H1 (cell line): Measurements from ENCODE around the gene IGSF11. TPM values are rescaled to one million over a fixed set of nuclear protein-coding genes. Genes with fewer than 3 reads are reported as not detected.

Source experiments
- CTCF ChIA-PET: fragments of 300-600 bp; sonication (Branson Sonifier 250); formaldehyde crosslinking; loops from one replicate; lab custom pipeline; 2021; ENCODE audit not compliant: partially characterized antibody; lab: Charles Lee
- POLR2A ChIA-PET: fragments of 300-600 bp; sonication (Branson Sonifier 250); formaldehyde crosslinking; loops from one replicate; lab custom pipeline; 2021; ENCODE audit warnings: inconsistent platforms; ENCODE audit not compliant: partially characterized antibody; lab: Charles Lee
- DNase-seq, 2 experiments: peaks; one replicate each; pipeline versions ENCODE4 v3.0.0 to v3.0.0-alpha.2; 2010 to 2022; ENCODE audit warnings: low spot score in 2 of 2, low read depth in 1 of 2, mixed read lengths in 1 of 2
- FAIRE-seq: peaks from 2 replicates; lab custom pipeline; 2011; peaks lifted over from hg19 to GRCh38; lab: Jason Lieb, UNC
- H2AFZ ChIP-seq: 2 replicates; pipeline ENCODE4 v1.8.1; 2012; ENCODE audit warnings: low read length, inconsistent platforms
- H2AK5ac ChIP-seq: 2 replicates; pipeline ENCODE4 v1.6.1; 2013; ENCODE audit warnings: low read depth, low read length
- H2BK120ac ChIP-seq: replicated peaks from 2 replicates; pipeline ENCODE3; 2013; ENCODE audit warnings: low read depth, low read length, inconsistent platforms
- H2BK12ac ChIP-seq: 2 replicates; pipeline ENCODE4 v1.6.1; 2013; ENCODE audit warnings: low read depth, low read length
- H2BK15ac ChIP-seq: 2 replicates; pipeline ENCODE4 v1.6.1; 2013; ENCODE audit warnings: low read length
- H2BK20ac ChIP-seq: 2 replicates; pipeline ENCODE4 v1.6.1; 2013; ENCODE audit warnings: low read length
- H2BK5ac ChIP-seq: 2 replicates; pipeline ENCODE4 v1.6.1; 2013; ENCODE audit warnings: low read depth, low read length
- H3K14ac ChIP-seq: 2 replicates; pipeline ENCODE4 v1.6.1; 2013; ENCODE audit warnings: inconsistent platforms; ENCODE audit not compliant: insufficient read length
- H3K18ac ChIP-seq: 2 replicates; pipeline ENCODE4 v1.6.1; 2013; ENCODE audit warnings: low read length; ENCODE audit errors: extremely low read depth
- H3K23ac ChIP-seq: 2 replicates; pipeline ENCODE4 v1.6.1; 2013; ENCODE audit warnings: inconsistent platforms; ENCODE audit not compliant: insufficient read length
- H3K23me2 ChIP-seq: 2 replicates; pipeline ENCODE4 v1.6.1; 2013; ENCODE audit warnings: low read depth, low read length
- H3K27ac ChIP-seq: 2 replicates; pipeline ENCODE4 v1.6.1; 2011; ENCODE audit warnings: low read depth, low read length, inconsistent platforms
- H3K27me3 ChIP-seq, 4 experiments: replicated peaks in 1 of 4; 1 replicate in 1 of 4; 2 replicates in 3 of 4; pipeline versions ENCODE4 v1.6.1 to v1.8.1; 2011 to 2013; ENCODE audit warnings: low read length in 3 of 4, mild to moderate bottlenecking in 3 of 4, inconsistent platforms in 2 of 4, mixed read lengths in 2 of 4, moderate library complexity in 1 of 4; ENCODE audit not compliant: control insufficient read depth in 3 of 4, insufficient read depth in 3 of 4; ENCODE audit errors: extremely low read depth in 1 of 4
- H3K36me3 ChIP-seq, 4 experiments: 2 replicates each; pipeline versions ENCODE4 v1.6.1 to v1.8.1; 2011 to 2013; ENCODE audit warnings: mild to moderate bottlenecking in 4 of 4, low read length in 3 of 4, moderate library complexity in 2 of 4, control low read depth in 1 of 4, inconsistent platforms in 1 of 4; ENCODE audit not compliant: insufficient read depth in 4 of 4, control insufficient read depth in 2 of 4
- H3K4ac ChIP-seq: replicated peaks from 2 replicates; pipeline ENCODE3; 2013; ENCODE audit warnings: low read length, low read depth, mixed read lengths, inconsistent platforms; ENCODE audit not compliant: insufficient read length
- H3K4me1 ChIP-seq, 4 experiments: replicated peaks in 1 of 4; 1 replicate in 1 of 4; 2 replicates in 3 of 4; pipeline versions ENCODE4 v1.6.1 to v1.8.1; 2011 to 2013; ENCODE audit warnings: low read length in 3 of 4, inconsistent platforms in 2 of 4, mixed read lengths in 1 of 4; ENCODE audit not compliant: insufficient read depth in 4 of 4, control insufficient read depth in 3 of 4
- H3K4me2 ChIP-seq, 2 experiments: 2 replicates each; pipeline versions ENCODE4 v1.6.1 to v1.8.1; 2011 to 2013; ENCODE audit warnings: low read depth in 2 of 2, low read length in 2 of 2, control low read depth in 1 of 2, inconsistent platforms in 1 of 2, mild to moderate bottlenecking in 1 of 2; ENCODE audit not compliant: insufficient read depth in 1 of 2
- H3K4me3 ChIP-seq, 4 experiments: fragments of 200-600, 300-600 bp in 1 of 4; sonication (generic), shearing (Covaris generic), sonication (Bioruptor Twin) in 1 of 4; 2 replicates each; pipeline versions ENCODE4 v1.5.1 to v1.8.1; 2011 to 2016; ENCODE audit warnings: low read length in 4 of 4, low read depth in 3 of 4, control low read depth in 2 of 4, inconsistent platforms in 2 of 4, mild to moderate bottlenecking in 2 of 4, mixed read lengths in 1 of 4, moderate library complexity in 1 of 4; ENCODE audit not compliant: insufficient read depth in 2 of 4; ENCODE audit errors: extremely low read depth in 1 of 4
- H3K56ac ChIP-seq: replicated peaks from 2 replicates; pipeline ENCODE3; 2013; ENCODE audit warnings: low read depth, mild to moderate bottlenecking, mixed read lengths, low read length, inconsistent platforms; ENCODE audit not compliant: insufficient read length
- H3K79me1 ChIP-seq: 2 replicates; pipeline ENCODE4 v1.6.1; 2013; ENCODE audit warnings: low read depth, low read length, control low read depth
- H3K79me2 ChIP-seq, 2 experiments: 2 replicates each; pipeline versions ENCODE4 v1.6.1 to v1.8.1; 2012 to 2013; ENCODE audit warnings: low read length in 2 of 2, mild to moderate bottlenecking in 2 of 2, inconsistent platforms in 1 of 2; ENCODE audit not compliant: insufficient read depth in 2 of 2, control insufficient read depth in 1 of 2
- H3K9ac ChIP-seq, 4 experiments: replicated peaks in 1 of 4; 1 replicate in 1 of 4; 2 replicates in 3 of 4; pipeline versions ENCODE4 v1.6.1 to v1.8.1; 2011 to 2013; ENCODE audit warnings: low read depth in 3 of 4, low read length in 3 of 4, control low read depth in 2 of 4, mild to moderate bottlenecking in 2 of 4, moderate library complexity in 2 of 4, inconsistent platforms in 1 of 4; ENCODE audit errors: extremely low read depth in 1 of 4
- H3K9me3 ChIP-seq, 2 experiments: 2 replicates each; pipeline versions ENCODE4 v1.6.1 to v1.8.1; 2012 to 2013; ENCODE audit warnings: mild to moderate bottlenecking in 2 of 2, moderate library complexity in 2 of 2, control low read depth in 1 of 2, inconsistent platforms in 1 of 2, low read depth in 1 of 2, low read length in 1 of 2, mixed read lengths in 1 of 2; ENCODE audit not compliant: insufficient read depth in 2 of 2
- H4K20me1 ChIP-seq, 2 experiments: replicated peaks in 1 of 2; 2 replicates each; pipeline versions ENCODE3 to v1.8.1; 2011 to 2013; ENCODE audit warnings: inconsistent platforms in 2 of 2, low read length in 2 of 2, mild to moderate bottlenecking in 1 of 2; ENCODE audit not compliant: insufficient read depth in 2 of 2, control insufficient read depth in 1 of 2
- H4K5ac ChIP-seq: 2 replicates; pipeline ENCODE4 v1.6.1; 2013; ENCODE audit warnings: low read length, low read depth, mixed read lengths, inconsistent platforms; ENCODE audit not compliant: insufficient read length
- H4K8ac ChIP-seq: 2 replicates; pipeline ENCODE4 v1.8.0; 2013; ENCODE audit warnings: mild to moderate bottlenecking, moderate library complexity, low read length, inconsistent platforms; ENCODE audit not compliant: insufficient read depth; ENCODE audit errors: extremely low read depth
- H4K91ac ChIP-seq: replicated peaks from 2 replicates; pipeline ENCODE3; 2013; ENCODE audit warnings: low read length, mixed read lengths, inconsistent platforms; ENCODE audit not compliant: insufficient read length
- CHD1 ChIP-seq: IDR thresholded peaks from 2 replicates; pipeline ENCODE4 v1.6.1; 2012; ENCODE audit warnings: low read depth, low read length, improper control_type of control experiment
- CREB1 ChIP-seq: IDR thresholded peaks from 2 replicates; pipeline ENCODE4 v1.6.1; 2012; ENCODE audit warnings: inconsistent platforms
- E2F6 ChIP-seq: IDR thresholded peaks from 2 replicates; pipeline ENCODE4 v1.6.1; 2012; ENCODE audit warnings: inconsistent platforms
- KDM1A ChIP-seq: fragments of 200-600, 300-600 bp; sonication (generic); IDR thresholded peaks from 2 replicates; pipeline ENCODE4 v1.7.1; 2016; ENCODE audit warnings: mild to moderate bottlenecking, low read length, borderline replicate concordance
- KDM4A ChIP-seq: IDR thresholded peaks from one replicate; pipeline ENCODE4 v1.7.1; 2012; ENCODE audit warnings: low read depth, mild to moderate bottlenecking, moderate library complexity, low read length, inconsistent platforms; ENCODE audit not compliant: severe bottlenecking
- MAFK ChIP-seq: IDR thresholded peaks from 2 replicates; pipeline ENCODE4 v1.6.1; 2012; ENCODE audit warnings: low read depth, mild to moderate bottlenecking, improper control_type of control experiment, low read length
- NRF1 ChIP-seq: IDR thresholded peaks from 2 replicates; pipeline ENCODE4 v1.6.1; 2011; ENCODE audit warnings: mild to moderate bottlenecking, low read depth, low read length, improper control_type of control experiment
- PHF8 ChIP-seq: fragments of 200-600 bp; sonication (generic); conservative IDR thresholded peaks from 2 replicates; pipeline ENCODE4 v1.7.1; 2012; ENCODE audit warnings: low read depth, mild to moderate bottlenecking, inconsistent platforms, low read length, moderate library complexity
- SAP30 ChIP-seq: fragments of 300-600 bp; sonication (generic); IDR thresholded peaks from 2 replicates; pipeline ENCODE4 v1.7.1; 2012; ENCODE audit warnings: low read length, moderate library complexity, mild to moderate bottlenecking, inconsistent platforms; ENCODE audit not compliant: insufficient read depth, insufficient replicate concordance
- SP1 ChIP-seq: IDR thresholded peaks from 2 replicates; pipeline ENCODE4 v1.6.1; 2011; ENCODE audit warnings: low read depth, low read length
- SRF ChIP-seq: IDR thresholded peaks from 2 replicates; pipeline ENCODE4 v1.6.1; 2011; ENCODE audit warnings: mild to moderate bottlenecking, low read depth, low read length, moderate library complexity
- ZNF274 ChIP-seq: IDR thresholded peaks from 2 replicates; pipeline ENCODE4 v1.7.0; 2012; ENCODE audit warnings: low read length, borderline replicate concordance; ENCODE audit errors: extremely low read depth
- WGBS, 2 experiments: shearing (Covaris generic) in 1 of 2; methylation state at CpG; one replicate each; pipeline versions ENCODE4 v1.1.6 to v1.1.7; 2013 to 2015; ENCODE audit warnings: low lambda C conversion rate in 2 of 2, mixed read lengths in 2 of 2, inconsistent platforms in 1 of 2, low coverage in 1 of 2, missing lambda C conversion rate in 1 of 2; ENCODE audit not compliant: insufficient replicate concordance in 2 of 2, insufficient coverage in 1 of 2, insufficient read length in 1 of 2; ENCODE audit errors: extremely low coverage in 1 of 2, missing lambda C conversion rate in 1 of 2; 5-methylcytosine and 5-hydroxymethylcytosine counted together
- polyA plus RNA-seq, 7 experiments: library from polyadenylated mRNA; depleted of rRNA in 3 of 7; stranded (reverse) in 5 of 7; unstranded in 2 of 7; fragments of >200 nt in 5 of 7; fragments of 200-250 nt in 2 of 7; gene quantifications; 1 replicate in 5 of 7; 2 replicates in 1 of 7; 4 replicates in 1 of 7; pipeline versions ENCODE4 v1.2.1 to v1.2.3, GENCODE V29; 2011 to 2013; ENCODE audit warnings: missing spikeins in 2 of 7, mixed read lengths in 2 of 7
- total RNA-seq: library from RNA; stranded (reverse); fragmentation: NEBNext Ultra II Directional; extraction: Animal tissue kit (Norgen Biotek cat#: 25700); gene quantifications from 2 replicates; pipeline ENCODE4 v1.2.1, GENCODE V29; 2021
- TF ChIP-seq, protein P1 (sequence below): IDR thresholded peaks from 2 replicates; pipeline ENCODE4 v1.6.1; 2012; ENCODE audit warnings: low read length, inconsistent platforms

IGSF11 gene
- total and polyA plus RNA-seq, 2 of the 8 experiments (the other 6 are each of a cell fraction or from before 2014, with no cell fraction given): 1.1 to 4.1 TPM

GRCh38 chr3:118991775-118992174 lies 42.9 kb downstream of the IGSF11 start:
- no peak overlapping the region for H4K91ac ChIP-seq
- H3K79me2 ChIP-seq: no peaks in the 10 kb centered on the region
- POLR2A ChIA-PET: no interaction called here
- H3K4me3 ChIP-seq: no peak overlapping the region
- no peak for FAIRE-seq
- no peak overlapping the region for H2BK120ac ChIP-seq
- H2BK15ac ChIP-seq: no peak overlapping the region
- H3K56ac ChIP-seq: no peak overlapping the region
- no peak overlapping the region for H3K23ac ChIP-seq
- no peak overlapping the region for H2BK5ac ChIP-seq
- no peaks in the 10 kb centered on the region for H3K36me3 ChIP-seq
- H3K4me2 ChIP-seq: no peak overlapping the region
- no peaks in the 10 kb centered on the region for H4K20me1 ChIP-seq
- no peaks in the 10 kb centered on the region for H3K23me2 ChIP-seq
- H3K9me3 ChIP-seq: no peaks in the 10 kb centered on the region
- H2AFZ ChIP-seq: no peak overlapping the region
- H3K14ac ChIP-seq: no peak overlapping the region
- no peak overlapping the region for H3K27ac ChIP-seq
- DNase-seq: no peak
- WGBS, 2 experiments: 87% methylated on average over 3 of the region's 3 CpGs; no CpG with 5 or more reads in 1 of the 2 experiments
- no peak overlapping the region for H2BK12ac ChIP-seq
- H2AK5ac ChIP-seq: no peak overlapping the region
- no peak overlapping the region for H3K4ac ChIP-seq
- no peaks in the 10 kb centered on the region for H3K27me3 ChIP-seq
- CTCF ChIA-PET: interaction anchor here (1.1 kb wide), 1 partner anchor 108 kb away, joined by 6 read pairs; no protein-coding TSS in a partner anchor
- H2BK20ac ChIP-seq: no peak overlapping the region
- no peak overlapping the region for H4K8ac ChIP-seq
- H3K9ac ChIP-seq: no peak overlapping the region
- peaks cover 0 to 15% (median 6%) of the 10 kb centered on the region in 4 experiments; a peak in 3 of 7 replicates for H3K4me1 ChIP-seq
- no peaks in the 10 kb centered on the region for H3K79me1 ChIP-seq
- no peak overlapping the region for H3K18ac ChIP-seq
- H4K5ac ChIP-seq: peak overlapping the region; percentile 47
- TF ChIP-seq SAP30: no peak
- TF ChIP-seq, protein P1, sequence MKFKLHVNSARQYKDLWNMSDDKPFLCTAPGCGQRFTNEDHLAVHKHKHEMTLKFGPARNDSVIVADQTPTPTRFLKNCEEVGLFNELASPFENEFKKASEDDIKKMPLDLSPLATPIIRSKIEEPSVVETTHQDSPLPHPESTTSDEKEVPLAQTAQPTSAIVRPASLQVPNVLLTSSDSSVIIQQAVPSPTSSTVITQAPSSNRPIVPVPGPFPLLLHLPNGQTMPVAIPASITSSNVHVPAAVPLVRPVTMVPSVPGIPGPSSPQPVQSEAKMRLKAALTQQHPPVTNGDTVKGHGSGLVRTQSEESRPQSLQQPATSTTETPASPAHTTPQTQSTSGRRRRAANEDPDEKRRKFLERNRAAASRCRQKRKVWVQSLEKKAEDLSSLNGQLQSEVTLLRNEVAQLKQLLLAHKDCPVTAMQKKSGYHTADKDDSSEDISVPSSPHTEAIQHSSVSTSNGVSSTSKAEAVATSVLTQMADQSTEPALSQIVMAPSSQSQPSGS: no peak
- no peak for TF ChIP-seq NRF1
- TF ChIP-seq SRF: no peak
- TF ChIP-seq KDM4A: no peak
- TF ChIP-seq MAFK: no peak
- no peak for TF ChIP-seq PHF8
- TF ChIP-seq KDM1A: no peak
- no peak for TF ChIP-seq E2F6
- no peak for TF ChIP-seq CREB1
- TF ChIP-seq ZNF274: no peak
- no peak for TF ChIP-seq SP1
- no peak for TF ChIP-seq CHD1
